ENCODE results near the gene LGALS1.
"Not testable (repeated sequence)": the region's sequence is repeated elsewhere in the genome, so short reads cannot be mapped to it uniquely, and the experiment has no call there.

Gene LGALS1

DNA sequence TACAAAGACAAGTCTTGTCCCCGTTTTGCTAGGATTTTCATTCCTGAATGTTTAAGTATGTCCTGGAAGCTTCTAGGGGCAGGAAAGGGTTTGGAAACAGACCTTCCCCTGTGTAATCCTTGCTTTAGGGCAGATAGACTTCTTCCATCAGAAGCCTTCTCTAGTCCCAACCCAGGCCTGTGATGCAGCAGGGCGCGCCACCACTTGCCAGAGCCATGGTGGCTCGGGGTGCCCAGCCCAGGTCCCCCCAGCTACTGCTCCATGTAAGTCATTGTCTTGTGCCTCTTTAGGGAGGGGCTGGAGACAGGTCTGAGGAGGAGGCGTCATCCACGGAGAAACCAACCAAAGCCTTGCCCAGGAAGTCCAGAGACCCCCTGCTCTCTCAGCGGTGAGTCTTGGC, 15.0 kb downstream of the LGALS1 start:
- DNase-seq (ENCODE audit: low spot score), result no peak
- in situ Hi-C loops (cut with MboI; ENCODE audit: low sequenced_read_pairs, unreplicated experiment), result no loop called here
- TF ChIP-seq CTCF (IDR thresholded peaks at IDR 0.05; ENCODE audit: borderline replicate concordance, control extremely low read depth, extremely low read depth, insufficient read depth, missing control alignments), result no peak

GRCh38 chr22:37690901-37691504, 15.6 kb downstream of the LGALS1 start:
- DNase-seq (ENCODE audit: low spot score), result no peak
- in situ Hi-C loops (cut with MboI; ENCODE audit: low sequenced_read_pairs, unreplicated experiment), result no loop called here
- TF ChIP-seq CTCF (IDR thresholded peaks at IDR 0.05; ENCODE audit: borderline replicate concordance, control extremely low read depth, extremely low read depth, insufficient read depth, missing control alignments), result no peak

GRCh38 chr22:37692627-37693285, 17.3 kb downstream of the LGALS1 start:
- in situ Hi-C loops (cut with MboI; ENCODE audit: low sequenced_read_pairs, unreplicated experiment), result no loop called here
- no peak for TF ChIP-seq CTCF (IDR thresholded peaks at IDR 0.05; ENCODE audit: borderline replicate concordance, control extremely low read depth, extremely low read depth, insufficient read depth, missing control alignments)
- no peak for DNase-seq (ENCODE audit: low spot score)

- in situ Hi-C loops (cut with MboI; ENCODE audit: low sequenced_read_pairs, unreplicated experiment); DNase-seq (ENCODE audit: low spot score): not testable (repeated sequence)
Measured at GRCh38 chr22:37694131-37694530, 18.7 kb downstream of the LGALS1 start.

- DNase-seq (ENCODE audit: low spot score); in situ Hi-C loops (cut with MboI; ENCODE audit: low sequenced_read_pairs, unreplicated experiment): not testable (repeated sequence)
Measured at GRCh38 chr22:37696260-37696656, 20.8 kb downstream of the LGALS1 start.

GRCh38 chr22:37696657-37697537, 21.5 kb downstream of the LGALS1 start, which contains the start of gene TRIOBP:
TRIOBP (plus strand) TSS chr22:37697048; CDS start chr22:37701366, 4,318 bp downstream.
- in situ Hi-C loops (cut with MboI; ENCODE audit: low sequenced_read_pairs, unreplicated experiment), result no loop called here

DNA sequence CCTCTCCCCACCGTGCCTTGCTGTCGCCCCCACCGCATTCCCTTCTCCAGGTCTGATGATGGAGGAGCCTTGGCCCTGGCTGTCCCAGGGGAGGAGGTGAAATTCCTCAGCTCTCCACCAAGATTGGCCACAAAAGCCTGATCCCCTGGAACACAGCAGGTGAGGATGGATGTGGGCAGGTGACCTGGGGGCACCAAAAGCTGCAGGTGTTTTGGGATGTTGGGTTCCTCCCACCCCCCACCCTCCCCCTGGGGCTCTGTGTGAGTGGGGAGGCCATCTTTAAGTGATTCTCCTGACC, 22.1 kb downstream of the LGALS1 start:
- no peak for DNase-seq (ENCODE audit: low spot score)
- in situ Hi-C loops (cut with MboI; ENCODE audit: low sequenced_read_pairs, unreplicated experiment), result no loop called here
- TF ChIP-seq CTCF (IDR thresholded peaks at IDR 0.05; ENCODE audit: borderline replicate concordance, control extremely low read depth, extremely low read depth, insufficient read depth, missing control alignments), result no peak

More at GRCh38 chr22:37696657-37697537, 21.5 kb downstream of the LGALS1 start, which contains the start of gene TRIOBP:
- peak; percentile 37 for TF ChIP-seq CTCF (IDR thresholded peaks at IDR 0.05; ENCODE audit: borderline replicate concordance, control extremely low read depth, extremely low read depth, insufficient read depth, missing control alignments)
- DNase-seq (ENCODE audit: low spot score), result peak; percentile 90
